ENCODE measurements around the gene DOK5.

DOK5 gene

GRCh38 chr20:54565255-54565654 lies 89.9 kb downstream of the DOK5 start:
- DNase-seq = no peak

GRCh38 chr20:54566031-54566688 lies 90.8 kb downstream of the DOK5 start:
- DNase-seq = no peak

- no peak for DNase-seq
These were observed 95.2 kb downstream of the DOK5 start for GRCh38 chr20:54570561-54570960.

GRCh38 chr20:54572665-54573435 lies 97.5 kb downstream of the DOK5 start:
- no peak for DNase-seq

- DNase-seq = no peak
These were observed 98.4 kb downstream of the DOK5 start for GRCh38 chr20:54573838-54574237.

- no peak for DNase-seq
These were observed 101.1 kb downstream of the DOK5 start for GRCh38 chr20:54576518-54576917.

GRCh38 chr20:54577637-54578036 lies 102.2 kb downstream of the DOK5 start:
- DNase-seq = no peak

- DNase-seq = no peak
These were observed 109.8 kb downstream of the DOK5 start for GRCh38 chr20:54585217-54585616.

- DNase-seq = no peak
These were observed 112.0 kb downstream of the DOK5 start for GRCh38 chr20:54587408-54587807.

GRCh38 chr20:54589402-54590030 lies 114.1 kb downstream of the DOK5 start:
- DNase-seq = no peak

- DNase-seq = no peak
These were observed 115.5 kb downstream of the DOK5 start for GRCh38 chr20:54590856-54591255.

- no peak for DNase-seq
These were observed 121.3 kb downstream of the DOK5 start for GRCh38 chr20:54596651-54597050.

GRCh38 chr20:54598352-54598751 lies 123.0 kb downstream of the DOK5 start:
- DNase-seq = no peak

GRCh38 chr20:54600634-54601033 lies 125.2 kb downstream of the DOK5 start:
- DNase-seq = no peak

- DNase-seq = no peak
These were observed 126.6 kb downstream of the DOK5 start for GRCh38 chr20:54601831-54602515.

- no peak for DNase-seq
These were observed 129.9 kb downstream of the DOK5 start for GRCh38 chr20:54605319-54605718.

- DNase-seq = no peak
These were observed 131.0 kb downstream of the DOK5 start for GRCh38 chr20:54606380-54606779.

GRCh38 chr20:54608039-54608745 lies 132.8 kb downstream of the DOK5 start:
- no peak for DNase-seq

- no peak for DNase-seq
These were observed 133.6 kb downstream of the DOK5 start for GRCh38 chr20:54608943-54609342.

- no peak for DNase-seq
These were observed 136.5 kb downstream of the DOK5 start for GRCh38 chr20:54611708-54612412.

- DNase-seq = no peak
These were observed 143.0 kb downstream of the DOK5 start for GRCh38 chr20:54618412-54618811.

GRCh38 chr20:54619181-54619580 lies 143.8 kb downstream of the DOK5 start:
- no peak for DNase-seq

Data from SHP77 (cell line).